ENCODE results near the gene PET100.
A peak's percentile ranks its signal among the peaks of the same experiment; 100 is the strongest.

PET100 gene

DNA sequence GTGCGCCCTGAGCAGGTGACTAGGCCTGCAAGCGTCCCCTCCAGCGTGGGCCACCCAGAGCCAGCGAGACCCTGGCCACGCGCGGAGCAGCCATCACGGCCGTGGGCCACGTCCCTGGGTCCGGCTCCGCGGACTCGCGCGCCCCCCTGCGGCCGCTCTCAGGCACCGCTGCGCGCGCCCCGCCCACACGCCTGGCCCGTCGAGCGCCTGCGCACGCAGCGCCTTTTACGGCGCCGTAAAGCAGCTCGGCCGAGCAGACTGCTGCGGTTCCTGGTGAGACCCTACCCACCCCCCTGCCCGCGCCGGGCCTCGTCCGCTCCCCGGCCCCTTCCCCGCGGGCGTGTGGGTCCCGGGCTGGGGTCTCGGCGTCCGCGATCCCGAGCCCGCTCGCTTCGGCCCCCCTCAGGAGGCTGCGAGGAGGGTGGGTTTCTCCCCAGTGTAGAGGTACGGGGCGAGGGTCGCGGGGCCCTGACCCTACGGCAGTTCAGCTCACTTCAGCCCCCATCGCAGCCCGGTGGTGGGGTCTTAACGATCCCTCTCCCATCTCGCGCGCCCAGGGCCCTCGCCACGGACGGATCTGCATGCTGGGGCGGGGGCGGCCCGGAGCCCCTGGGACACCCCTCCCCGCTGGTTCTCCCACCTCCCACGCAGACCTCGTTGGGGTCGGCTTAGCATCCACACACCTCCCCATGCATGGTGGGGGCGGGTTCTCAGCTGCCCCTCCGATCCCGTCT, 51.2 kb downstream of the PET100 start, which contains the start of gene TRAPPC5:
TSS of gene TRAPPC5 (plus strand) at position 228 of the 734 bp plus-strand sequence. CDS start 1,421 bp downstream, outside the sequence.
- DNase-seq: peak; percentile 93

Data from NCI-H69 (cell line).